CD8-positive, alpha-beta memory T cell (primary cell): ENCODE measurements around the gene RDM1. TPM values are rescaled to one million over a fixed set of nuclear protein-coding genes. Genes with fewer than 3 reads are reported as not detected.

Experiments
- CTCF ChIA-PET: fragments of 350-600 bp; sonication (Branson Sonifier 250); formaldehyde crosslinking; loops from one replicate; lab custom pipeline; 2021; ENCODE audit warnings: antibody characterized with exemption; lab: Charles Lee
- POLR2A ChIA-PET: fragments of 350-600 bp; sonication (Branson Sonifier 250); formaldehyde crosslinking; loops from one replicate; lab custom pipeline; 2021; ENCODE audit warnings: antibody characterized with exemption; lab: Charles Lee
- DNase-seq, 5 donors: peaks; one replicate each; pipeline versions ENCODE4 v3.0.0 to v3.0.0-alpha.2; 2020 to 2022; ENCODE audit warnings: mixed read lengths in 1 of 5
- H3K27ac ChIP-seq: one replicate; pipeline ENCODE4 v1.7.0; 2013; ENCODE audit warnings: low read depth, mild to moderate bottlenecking, low read length, moderate library complexity
- H3K27me3 ChIP-seq: 2 replicates; pipeline ENCODE4 v1.7.0; 2013; ENCODE audit warnings: low read length, mild to moderate bottlenecking; ENCODE audit not compliant: insufficient read depth, poor library complexity, severe bottlenecking
- H3K36me3 ChIP-seq: 2 replicates; pipeline ENCODE4 v1.7.0; 2013; ENCODE audit warnings: mild to moderate bottlenecking, low read length, moderate library complexity; ENCODE audit not compliant: insufficient read depth
- H3K4me1 ChIP-seq: 2 replicates; pipeline ENCODE4 v1.7.0; 2013; ENCODE audit warnings: mild to moderate bottlenecking, low read length, moderate library complexity; ENCODE audit not compliant: insufficient read depth
- H3K4me3 ChIP-seq: 2 replicates; pipeline ENCODE4 v1.7.0; 2013; ENCODE audit warnings: mild to moderate bottlenecking, low read length
- H3K9me3 ChIP-seq: 2 replicates; pipeline ENCODE4 v1.7.0; 2013; ENCODE audit warnings: mild to moderate bottlenecking, low read length
- H3K27ac Mint-ChIP-seq, 8 donors: one replicate each; pipeline ENCODE4 v1.8.0; 2020 to 2021; ENCODE audit warnings: mixed read lengths in 8 of 8, mild to moderate bottlenecking in 6 of 8, inconsistent platforms in 3 of 8, moderate library complexity in 3 of 8
- H3K27me3 Mint-ChIP-seq, 2 donors: one replicate each; pipeline ENCODE4 v1.8.0; 2020 to 2021; ENCODE audit warnings: mixed read lengths in 2 of 2, mild to moderate bottlenecking in 1 of 2, moderate library complexity in 1 of 2
- H3K36me3 Mint-ChIP-seq, 3 donors: one replicate each; pipeline ENCODE4 v1.8.0; 2020 to 2021; ENCODE audit warnings: mixed read lengths in 3 of 3, inconsistent platforms in 1 of 3, mild to moderate bottlenecking in 1 of 3
- H3K4me1 Mint-ChIP-seq, 3 donors: one replicate each; pipeline ENCODE4 v1.8.0; 2020 to 2021; ENCODE audit warnings: mixed read lengths in 3 of 3, inconsistent platforms in 1 of 3, mild to moderate bottlenecking in 1 of 3
- H3K4me3 Mint-ChIP-seq, 7 donors: one replicate each; pipeline ENCODE4 v1.8.0; 2020 to 2021; ENCODE audit warnings: mixed read lengths in 7 of 7, mild to moderate bottlenecking in 6 of 7, moderate library complexity in 4 of 7, inconsistent platforms in 2 of 7
- H3K9me3 Mint-ChIP-seq, 5 donors: one replicate each; pipeline ENCODE4 v1.8.0; 2020 to 2022; ENCODE audit warnings: mixed read lengths in 5 of 5, mild to moderate bottlenecking in 3 of 5, moderate library complexity in 2 of 5, inconsistent platforms in 1 of 5
- polyA plus RNA-seq: library from polyadenylated mRNA; unstranded; fragments of 300-500 nt; fragmentation: Illumina TruSeq; gene quantifications from one replicate; pipeline ENCODE4 v1.2.3, GENCODE V29; 2021
- total RNA-seq, 2 experiments: library from RNA; stranded (reverse); gene quantifications; one replicate each; pipeline ENCODE4 v1.2.3, GENCODE V29; 2021

RDM1 gene
- total and polyA plus RNA-seq, 3 experiments from 2014 or later: 2.5 to 3.1 (median 2.8) TPM

DNA sequence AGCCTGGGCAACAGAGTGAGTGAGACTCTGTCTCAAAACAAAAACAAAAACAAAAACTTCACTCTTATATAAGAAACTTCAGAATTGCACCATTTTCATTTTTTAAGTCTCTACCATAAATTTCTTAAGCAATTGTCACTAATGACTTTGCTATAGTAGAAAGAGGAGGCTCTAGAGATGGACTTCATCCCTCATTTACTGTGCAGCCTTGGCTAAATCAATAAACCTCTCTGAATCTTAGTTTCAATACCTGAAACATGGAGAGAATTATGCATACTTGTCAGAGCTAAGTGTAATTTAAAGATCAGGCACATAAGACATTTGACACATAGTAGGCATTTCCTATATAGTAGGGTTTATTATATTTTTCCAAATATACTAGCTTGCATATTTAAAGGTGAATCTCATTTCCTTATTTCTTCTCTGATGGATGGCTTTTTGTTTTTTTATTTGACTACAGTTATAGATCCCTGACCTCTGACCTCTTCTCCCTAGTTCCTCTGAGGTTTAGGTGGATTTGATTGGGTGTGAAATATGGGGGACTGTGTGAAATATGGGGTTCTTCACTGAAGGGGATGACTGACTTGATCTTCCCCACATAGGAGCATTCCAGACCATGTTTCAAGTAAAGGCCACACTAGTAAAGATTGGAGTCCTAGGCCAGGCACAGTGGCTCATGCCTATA is 53.1 kb downstream of the RDM1 start:
- Mint-ChIP-seq H3K4me3 (peak overlapping the region; percentile 92 to 99 (median 97)), H3K27ac (peak overlapping the region; percentile 58 to 97 (median 92)), H3K4me1 (peaks cover 55 to 69% (median 65%) of the 10 kb centered on the region in 3 donors), H3K36me3 (peaks cover 34 to 74% (median 48%) of the 10 kb centered on the region in 3 donors), H3K9me3 (no peaks in the 10 kb centered on the region), H3K27me3 (no peaks in the 10 kb centered on the region)
- no peaks in the 10 kb centered on the region for H3K9me3 ChIP-seq
- H3K27me3 ChIP-seq: no peaks in the 10 kb centered on the region
- DNase-seq: no peak
- no peaks in the 10 kb centered on the region for H3K36me3 ChIP-seq
- CTCF ChIA-PET: interaction anchor here (0.9 to 15.3 kb wide), 6 partner anchors 9 to 114 kb away, joined by 3 to 144 read pairs (median 6); partner anchors contain the start of gene HEATR9
- H3K4me3 ChIP-seq: peak overlapping the region; percentile 41
- POLR2A ChIA-PET: interaction anchor here (0.6 to 4.2 kb wide), 8 partner anchors 8 to 52 kb away, joined by 3 to 100 read pairs (median 4); no protein-coding TSS in a partner anchor
- H3K4me1 ChIP-seq: peaks cover 33% of the 10 kb centered on the region
- peak overlapping the region; percentile 1 for H3K27ac ChIP-seq

DNA sequence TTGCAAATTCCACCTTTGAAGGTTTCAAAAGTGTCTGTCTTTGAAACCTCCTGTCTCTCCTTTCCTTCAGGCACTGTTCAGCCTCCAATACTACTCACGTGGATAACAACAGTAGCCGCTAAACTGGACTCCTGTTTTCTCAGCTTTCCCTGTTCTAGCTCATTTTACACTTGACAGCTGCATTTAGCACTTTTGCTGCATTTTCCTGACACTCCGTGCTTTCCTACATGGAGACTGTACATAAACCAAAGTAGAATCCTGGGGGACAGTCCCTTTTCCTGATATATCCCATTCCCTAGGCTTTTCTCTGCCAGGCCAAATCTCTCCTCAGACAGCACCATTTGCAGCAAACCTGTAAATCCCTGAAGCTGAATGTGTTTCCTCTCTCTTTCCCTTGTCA is 54.0 kb downstream of the RDM1 start:
- peaks cover 35% of the 10 kb centered on the region for H3K4me1 ChIP-seq

DNA sequence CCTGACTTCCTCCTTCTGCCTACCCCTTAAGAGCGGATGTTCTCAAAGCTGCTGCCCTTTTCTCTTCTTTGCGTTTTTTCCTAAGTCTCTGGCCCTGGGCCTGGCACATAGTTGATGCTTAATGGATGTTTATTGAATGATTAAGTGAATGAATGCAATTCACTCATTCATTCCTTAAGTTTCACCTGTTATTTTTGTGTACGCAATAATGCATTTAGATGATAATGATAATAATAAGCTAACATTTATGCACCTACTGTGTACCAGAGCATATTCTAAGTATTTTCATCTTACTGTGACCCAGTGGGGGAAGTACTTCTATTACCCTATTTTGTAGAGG is 54.8 kb downstream of the RDM1 start:
- peaks cover 65 to 77% (median 69%) of the 10 kb centered on the region in 3 donors for H3K4me1 Mint-ChIP-seq
- H3K9me3 Mint-ChIP-seq: no peaks in the 10 kb centered on the region
- Histone ChIP-seq H3K27ac (peak overlapping the region; percentile 40), H3K4me1 (peaks cover 37% of the 10 kb centered on the region), H3K9me3 (no peaks in the 10 kb centered on the region), H3K27me3 (no peaks in the 10 kb centered on the region), H3K4me3 (peak overlapping the region; percentile 53), H3K36me3 (peaks cover 3% of the 10 kb centered on the region)
- ChIA-PET POLR2A (interaction anchor here (0.5 to 4.1 kb wide), 12 partner anchors 9 to 317 kb away, joined by 3 to 37 read pairs (median 6); partner anchors contain the start of gene RDM1), CTCF (interaction anchor here (0.7 to 15.3 kb wide), 11 partner anchors 8 to 197 kb away, joined by 3 to 144 read pairs (median 6); no protein-coding TSS in a partner anchor)
- no peak for DNase-seq
- H3K27ac Mint-ChIP-seq: peak overlapping the region; percentile 57 to 93 (median 89)
- H3K4me3 Mint-ChIP-seq: peak overlapping the region; percentile 92 to 99 (median 97)
- H3K27me3 Mint-ChIP-seq: no peaks in the 10 kb centered on the region
- H3K36me3 Mint-ChIP-seq: peaks cover 46 to 88% (median 59%) of the 10 kb centered on the region in 3 donors

More for the DNA sequence above, 54.0 kb downstream of the RDM1 start:
- POLR2A ChIA-PET: interaction anchor here (1.0 to 4.1 kb wide), 10 partner anchors 10 to 54 kb away, joined by 3 to 37 read pairs (median 6); partner anchors contain the start of gene RDM1
- Histone ChIP-seq H3K27ac (peak overlapping the region; percentile 40), H3K4me3 (peak overlapping the region; percentile 53), H3K27me3 (no peaks in the 10 kb centered on the region), H3K9me3 (no peaks in the 10 kb centered on the region), H3K36me3 (no peaks in the 10 kb centered on the region)
- Mint-ChIP-seq H3K27me3 (no peaks in the 10 kb centered on the region), H3K36me3 (peaks cover 38 to 80% (median 53%) of the 10 kb centered on the region in 3 donors), H3K9me3 (no peaks in the 10 kb centered on the region), H3K4me1 (peaks cover 62 to 76% (median 68%) of the 10 kb centered on the region in 3 donors), H3K27ac (peak overlapping the region; percentile 86 to 93 (median 89)), H3K4me3 (peak overlapping the region; percentile 92 to 99 (median 97))
- CTCF ChIA-PET: interaction anchor here (0.7 to 15.3 kb wide), 12 partner anchors 8 to 196 kb away, joined by 3 to 144 read pairs (median 6); no protein-coding TSS in a partner anchor
- no peak for DNase-seq

DNA sequence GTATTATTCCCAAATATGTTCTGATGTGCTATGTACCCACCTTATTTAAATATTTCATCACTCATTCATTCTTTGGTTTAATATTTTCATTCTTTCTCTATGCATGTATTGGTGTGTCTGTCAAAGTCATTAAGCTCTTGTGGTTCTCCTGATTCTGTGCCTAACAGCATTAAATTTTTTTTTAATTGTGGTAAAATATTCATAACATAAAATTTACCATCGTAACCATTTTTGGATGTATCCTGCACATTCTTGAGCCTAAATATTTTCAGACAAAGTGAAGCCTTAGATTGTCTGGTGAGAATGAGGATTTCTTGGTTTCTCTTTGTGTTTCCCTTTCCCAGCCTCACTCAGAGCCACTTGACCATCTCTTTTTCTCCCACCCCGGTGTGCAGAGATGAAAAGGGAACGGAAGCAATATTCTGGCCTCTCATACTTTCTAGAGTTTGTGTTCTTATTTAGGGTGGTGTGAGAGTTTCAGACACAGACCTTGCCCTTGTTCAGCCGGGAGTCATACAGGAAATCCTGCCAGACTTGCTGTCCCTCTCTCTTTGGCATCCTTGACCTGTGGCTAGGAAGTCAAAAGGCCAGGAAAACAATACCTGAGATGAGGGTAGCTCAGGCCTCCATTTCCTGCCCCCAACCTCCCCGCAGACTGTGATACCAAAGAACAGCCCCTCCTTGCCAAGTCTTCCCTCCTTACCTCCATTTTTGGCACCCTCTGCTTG is 55.3 kb downstream of the RDM1 start:
- Mint-ChIP-seq H3K4me1 (peaks cover 62 to 74% (median 66%) of the 10 kb centered on the region in 3 donors), H3K36me3 (peaks cover 48 to 87% (median 60%) of the 10 kb centered on the region in 3 donors), H3K4me3 (peak overlapping the region; percentile 92 to 99 (median 97)), H3K27me3 (no peaks in the 10 kb centered on the region), H3K9me3 (no peaks in the 10 kb centered on the region), H3K27ac (peak overlapping the region; percentile 57 to 93 (median 89))
- DNase-seq: peak in 3 of 5 donors; percentile 22 to 63 (median 53)
- peak overlapping the region; percentile 53 for H3K4me3 ChIP-seq
- H3K27me3 ChIP-seq: no peaks in the 10 kb centered on the region
- H3K27ac ChIP-seq: peak overlapping the region; percentile 40
- peaks cover 4% of the 10 kb centered on the region for H3K36me3 ChIP-seq
- peaks cover 34% of the 10 kb centered on the region for H3K4me1 ChIP-seq
- POLR2A ChIA-PET: interaction anchor here (0.5 to 4.1 kb wide), 8 partner anchors 15 to 203 kb away, joined by 3 to 37 read pairs (median 10); partner anchors contain the start of gene RDM1
- H3K9me3 ChIP-seq: no peaks in the 10 kb centered on the region
- CTCF ChIA-PET: interaction anchor here (1.5 to 15.3 kb wide), 7 partner anchors 18 to 197 kb away, joined by 4 to 144 read pairs (median 9); no protein-coding TSS in a partner anchor

GRCh38 chr17:35872196-35872980 is 58.2 kb downstream of the RDM1 start:
- H3K36me3 ChIP-seq: peaks cover 4% of the 10 kb centered on the region
- DNase-seq: no peak
- peaks cover 65 to 83% (median 72%) of the 10 kb centered on the region in 3 donors for H3K4me1 Mint-ChIP-seq
- no peaks in the 10 kb centered on the region for H3K9me3 Mint-ChIP-seq
- ChIA-PET CTCF (interaction anchor here (0.9 to 15.3 kb wide), 16 partner anchors 8 to 97 kb away, joined by 3 to 144 read pairs (median 4); partner anchors contain the start of gene CCL5), POLR2A (interaction anchor here (0.5 to 1.9 kb wide), 8 partner anchors 8 to 109 kb away, joined by 3 to 14 read pairs (median 6); partner anchors contain the start of gene CCL5)
- no peaks in the 10 kb centered on the region for H3K27me3 Mint-ChIP-seq
- no peaks in the 10 kb centered on the region for H3K9me3 ChIP-seq
- H3K4me1 ChIP-seq: peaks cover 34% of the 10 kb centered on the region
- no peak overlapping the region for H3K4me3 ChIP-seq
- H3K27me3 ChIP-seq: no peaks in the 10 kb centered on the region
- peak overlapping the region in 5 of 7 donors; percentile 21 to 51 (median 27) for H3K4me3 Mint-ChIP-seq
- no peak overlapping the region for H3K27ac ChIP-seq
- peaks cover 40 to 76% (median 42%) of the 10 kb centered on the region in 3 donors for H3K36me3 Mint-ChIP-seq
- H3K27ac Mint-ChIP-seq: peak overlapping the region; percentile 35 to 93 (median 66)

GRCh38 chr17:35870906-35871819 is 59.4 kb downstream of the RDM1 start:
- Histone ChIP-seq H3K9me3 (no peaks in the 10 kb centered on the region), H3K27ac (no peak overlapping the region), H3K36me3 (peaks cover 4% of the 10 kb centered on the region), H3K27me3 (no peaks in the 10 kb centered on the region), H3K4me1 (peaks cover 27% of the 10 kb centered on the region), H3K4me3 (no peak overlapping the region)
- peaks cover 30 to 69% (median 33%) of the 10 kb centered on the region in 3 donors for H3K36me3 Mint-ChIP-seq
- peak in 3 of 5 donors; percentile 34 to 65 (median 41) for DNase-seq
- H3K4me1 Mint-ChIP-seq: peaks cover 59 to 82% (median 66%) of the 10 kb centered on the region in 3 donors
- peak overlapping the region in 4 of 7 donors; percentile 7 to 71 (median 40) for H3K4me3 Mint-ChIP-seq
- H3K27me3 Mint-ChIP-seq: no peaks in the 10 kb centered on the region
- ChIA-PET POLR2A (interaction anchor here (0.7 to 1.9 kb wide), 15 partner anchors 9 to 203 kb away, joined by 3 to 14 read pairs (median 4); partner anchors contain the start of genes CCL5, RDM1 and TAF15), CTCF (interaction anchor here (0.6 to 15.3 kb wide), 20 partner anchors 9 to 278 kb away, joined by 3 to 144 read pairs (median 4); partner anchors contain the start of genes CCL5 and TAF15)
- no peaks in the 10 kb centered on the region for H3K9me3 Mint-ChIP-seq
- H3K27ac Mint-ChIP-seq: peak overlapping the region; percentile 42 to 95 (median 76)
